ENCODE measurements around the gene KRTAP12-3.

DNA sequence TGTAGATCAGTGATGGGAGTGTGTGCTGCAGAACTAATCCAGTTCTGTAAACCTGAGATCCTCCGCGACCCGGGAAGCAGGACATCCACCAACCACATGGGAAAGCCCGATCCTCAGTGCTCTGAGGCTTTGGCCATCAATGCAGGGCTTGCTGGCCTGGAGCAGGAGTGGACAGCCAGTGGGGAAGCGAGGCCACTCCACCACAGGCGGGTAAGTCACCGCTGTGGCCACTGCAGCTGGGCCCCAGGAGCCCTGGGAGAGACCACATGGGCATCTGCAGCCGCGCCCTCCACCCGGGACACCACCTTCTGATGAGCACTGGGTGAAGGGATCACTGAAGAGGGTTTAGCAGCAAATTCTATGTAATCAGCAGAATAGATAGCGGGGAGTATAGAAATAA lies 23.4 kb downstream of the KRTAP12-3 start:
- TF ChIP-seq SP1 (IDR thresholded peaks at IDR 0.05) = no peak
- no peak for TF ChIP-seq FOXK2 (IDR thresholded peaks at IDR 0.05)
- no peak for TF ChIP-seq NFRKB (IDR thresholded peaks at IDR 0.05)
- TF ChIP-seq ARNT (IDR thresholded peaks at IDR 0.05) = no peak
- TF ChIP-seq ELF4 (IDR thresholded peaks at IDR 0.05) = no peak
- no peak for TF ChIP-seq BHLHE40 (IDR thresholded peaks at IDR 0.05; ENCODE audit: borderline replicate concordance)
- no peak for TF ChIP-seq LEF1 (IDR thresholded peaks at IDR 0.05; ENCODE audit: borderline replicate concordance)
- TF ChIP-seq FOXM1 (IDR thresholded peaks at IDR 0.05; ENCODE audit: borderline replicate concordance) = no peak

Measured in HEK293T (cell line).